CD4-positive, alpha-beta T cell treated with Interleukin-6 for 4 hours (primary cell): ENCODE results near the gene LDLRAD4.

Experiments
- DNase-seq: peaks from one replicate; pipeline ENCODE4 v3.0.0-alpha.2; 2020; ENCODE audit warnings: mixed read lengths

LDLRAD4 gene

GRCh38 chr18:13527256-13527655 lies 308.7 kb downstream of the LDLRAD4 start:
- DNase-seq: no peak

GRCh38 chr18:13527730-13528129 lies 309.2 kb downstream of the LDLRAD4 start:
- DNase-seq: no peak

GRCh38 chr18:13528739-13529392 lies 310.3 kb downstream of the LDLRAD4 start:
- no peak for DNase-seq

- DNase-seq: no peak
Measured at GRCh38 chr18:13530033-13530878, 311.7 kb downstream of the LDLRAD4 start.

- peak; percentile 46 for DNase-seq
Measured at GRCh38 chr18:13530879-13531387, 312.4 kb downstream of the LDLRAD4 start.

GRCh38 chr18:13531681-13532325 lies 313.2 kb downstream of the LDLRAD4 start:
- DNase-seq: no peak

- no peak for DNase-seq
Measured at GRCh38 chr18:13532406-13533075, 314.0 kb downstream of the LDLRAD4 start.

- DNase-seq: no peak
Measured at GRCh38 chr18:13534631-13535030, 316.1 kb downstream of the LDLRAD4 start.

- DNase-seq: no peak
Measured at GRCh38 chr18:13536578-13536977, 318.0 kb downstream of the LDLRAD4 start.

- DNase-seq: no peak
Measured at GRCh38 chr18:13537022-13537780, 318.6 kb downstream of the LDLRAD4 start.

- DNase-seq: no peak
Measured at GRCh38 chr18:13538630-13539029, 320.1 kb downstream of the LDLRAD4 start.

GRCh38 chr18:13539050-13539449 lies 320.5 kb downstream of the LDLRAD4 start:
- peak; percentile 56 for DNase-seq

GRCh38 chr18:13539843-13540476 lies 321.4 kb downstream of the LDLRAD4 start:
- no peak for DNase-seq

GRCh38 chr18:13540477-13541182 lies 322.1 kb downstream of the LDLRAD4 start:
- DNase-seq: peak; percentile 45

- no peak for DNase-seq
Measured at GRCh38 chr18:13541621-13542519, 323.3 kb downstream of the LDLRAD4 start.

GRCh38 chr18:13542520-13542847 lies 323.9 kb downstream of the LDLRAD4 start:
- no peak for DNase-seq

- no peak for DNase-seq
Measured at GRCh38 chr18:13543144-13543543, 324.6 kb downstream of the LDLRAD4 start.

GRCh38 chr18:13543811-13544732 lies 325.5 kb downstream of the LDLRAD4 start:
- DNase-seq: no peak

- no peak for DNase-seq
Measured at GRCh38 chr18:13544953-13545352, 326.4 kb downstream of the LDLRAD4 start.
